ENCODE measurements around the gene CDH12.
"Not testable (repeated sequence)": the region's sequence is repeated elsewhere in the genome, so short reads cannot be mapped to it uniquely, and the experiment has no call there.

Gene CDH12

DNA sequence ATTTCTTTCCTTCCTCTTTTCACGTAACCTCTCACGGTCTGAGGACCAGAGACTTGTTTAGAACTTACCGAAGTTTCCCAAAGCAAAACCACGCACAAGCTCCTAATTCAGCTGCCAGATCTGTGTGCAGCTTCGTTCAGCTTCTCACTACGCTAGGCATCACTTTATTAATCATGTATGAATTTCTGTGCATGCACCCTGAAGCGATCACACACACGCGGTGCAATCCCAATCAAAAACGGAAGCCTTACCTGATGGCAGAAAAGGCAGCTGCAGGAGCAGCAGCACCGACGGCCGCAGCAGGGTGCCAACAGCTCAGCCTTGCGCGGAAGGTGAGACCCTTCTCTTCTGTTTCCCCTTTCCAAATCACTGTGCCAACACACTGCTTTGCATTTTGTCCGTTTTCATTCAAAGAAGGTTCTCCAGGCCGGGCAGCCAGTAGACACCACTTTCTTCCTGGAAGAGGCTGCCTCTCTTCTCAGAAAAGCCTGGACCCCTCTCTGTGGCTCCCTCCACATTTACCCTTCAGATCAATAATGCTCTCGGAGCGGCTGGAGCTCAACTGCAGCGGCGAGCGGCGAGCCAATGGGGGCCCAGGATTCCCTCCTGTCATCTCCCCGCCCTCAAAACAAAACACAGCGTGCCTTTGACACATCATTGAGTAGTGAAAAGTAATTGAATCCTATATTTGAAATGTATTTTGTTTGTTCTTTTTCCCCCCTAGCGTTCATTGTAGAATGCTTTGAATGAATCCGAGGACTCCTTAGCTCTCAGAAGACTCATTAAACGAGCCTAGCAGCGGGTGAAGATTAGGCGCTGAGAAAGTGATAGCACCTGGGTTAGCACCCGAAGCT lies at the start of gene CDH12:
Gene CDH12, minus strand, starts transcription at position 538 of the 854 bp plus-strand sequence.
- DNase-seq (ENCODE audit: low spot score), result peak; percentile 74

DNA sequence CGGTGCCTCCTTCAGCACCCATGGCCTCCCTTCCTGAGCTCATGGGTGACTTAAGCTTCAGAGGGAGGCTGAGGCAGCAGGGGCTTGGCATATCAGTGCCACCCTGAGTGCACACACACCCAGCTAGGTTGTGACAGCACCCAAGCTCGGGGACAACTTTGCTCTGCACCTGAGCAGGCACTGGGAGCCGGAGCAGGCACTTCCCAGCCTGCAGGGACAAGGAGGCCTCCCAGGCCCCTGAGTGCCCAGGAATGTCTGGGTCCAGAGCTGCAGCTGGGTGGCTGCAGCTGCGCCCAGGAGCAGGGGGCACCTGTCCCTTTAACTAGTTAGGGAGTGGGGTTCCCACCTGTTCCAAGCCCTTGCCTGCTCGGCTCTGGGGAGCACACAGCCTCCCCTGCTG lies 48.7 kb upstream of the CDH12 start:
- DNase-seq (ENCODE audit: low spot score), result no peak

DNA sequence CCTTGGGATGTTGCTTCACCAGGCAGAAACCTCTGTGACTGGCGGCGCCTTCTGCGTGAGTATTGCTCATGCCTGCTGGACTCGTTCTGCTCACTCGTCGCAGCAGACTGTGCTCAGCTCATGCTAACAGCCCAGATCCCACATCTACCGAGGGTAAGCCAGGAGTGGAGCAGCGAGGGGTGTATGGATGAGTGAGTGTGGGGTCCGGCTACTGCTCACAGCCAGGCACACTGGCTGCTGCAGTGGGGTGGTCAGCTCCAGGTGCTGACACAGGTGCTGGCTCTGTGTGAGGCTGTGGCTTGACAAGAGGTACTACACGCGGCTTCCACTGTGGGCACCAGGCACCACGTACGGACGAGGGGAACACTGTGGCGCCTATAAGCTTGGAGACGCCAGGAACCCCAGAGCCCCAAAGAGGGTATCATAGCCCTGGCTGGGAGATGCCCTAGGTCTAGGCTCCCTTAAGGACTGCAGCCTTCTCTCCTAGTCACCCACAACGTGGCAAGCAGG lies 47.7 kb upstream of the CDH12 start:
- no peak for DNase-seq (ENCODE audit: low spot score)

DNA sequence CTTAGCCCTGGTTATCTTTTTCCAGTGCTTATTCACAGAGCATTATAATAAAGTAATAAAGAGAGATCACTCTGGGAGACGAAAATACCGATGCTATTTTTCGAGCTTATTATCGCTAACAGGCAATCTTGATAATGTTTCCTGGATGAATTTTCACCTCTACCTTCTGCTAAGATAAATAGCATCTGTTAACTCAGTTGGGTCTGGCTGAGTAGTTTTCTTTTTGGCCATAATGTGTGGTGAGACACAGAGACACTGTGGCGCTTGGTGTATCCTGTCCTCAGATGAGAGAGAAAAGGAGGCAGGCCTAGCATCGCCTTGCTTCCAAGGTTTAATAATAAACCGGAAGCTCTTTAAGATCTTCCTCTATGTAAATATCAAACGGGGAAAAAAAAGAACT lies 46.2 kb upstream of the CDH12 start:
- DNase-seq (ENCODE audit: low spot score), result no peak

- DNase-seq (ENCODE audit: low spot score), result no peak
These were observed 43.0 kb upstream of the CDH12 start for GRCh38 chr5:22896152-22896551.

- no peak for DNase-seq (ENCODE audit: low spot score)
These were observed 39.3 kb upstream of the CDH12 start for GRCh38 chr5:22892441-22892840.

DNA sequence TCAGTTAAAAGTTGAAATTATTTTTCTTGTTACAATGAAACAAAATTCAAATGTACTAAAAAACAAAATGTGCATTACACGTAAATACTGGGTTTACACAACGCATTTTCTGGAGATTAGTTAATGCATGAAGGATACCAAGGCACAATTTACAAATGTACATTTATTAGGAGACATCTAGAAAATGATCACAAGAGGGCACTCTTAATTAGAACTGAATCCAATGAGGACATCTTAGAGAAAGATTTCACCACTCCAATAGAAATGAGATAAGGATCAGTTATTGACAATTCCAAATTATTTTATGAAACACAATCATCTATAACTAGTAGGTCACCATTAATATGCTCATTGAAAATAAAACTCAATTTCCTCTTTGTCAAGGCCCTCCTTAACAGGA lies 36.6 kb upstream of the CDH12 start:
- DNase-seq (ENCODE audit: low spot score), result no peak

- no peak for DNase-seq (ENCODE audit: low spot score)
These were observed 34.4 kb upstream of the CDH12 start for GRCh38 chr5:22887566-22887965.

- DNase-seq (ENCODE audit: low spot score), result not testable (repeated sequence)
These were observed 5.8 kb upstream of the CDH12 start for GRCh38 chr5:22858911-22859310.

DNA sequence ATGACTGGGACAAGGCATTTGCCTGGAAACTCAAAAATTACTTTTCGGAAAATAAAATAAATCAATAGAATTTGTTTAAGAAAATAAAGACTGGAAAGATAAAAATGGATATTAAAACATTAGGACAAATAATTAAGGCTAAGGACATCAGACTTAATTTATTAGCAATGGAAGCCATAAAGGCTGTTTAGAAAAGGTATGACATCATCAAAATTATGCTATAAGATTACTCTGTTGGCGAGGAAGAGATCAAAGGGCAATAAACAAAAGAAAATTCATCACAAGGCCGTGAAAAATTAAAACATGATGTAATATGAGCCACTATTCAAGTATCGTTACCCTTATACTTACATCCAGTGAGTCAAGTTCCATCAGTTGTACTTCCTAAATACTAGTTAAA lies 2.7 kb upstream of the CDH12 start:
- no peak for DNase-seq (ENCODE audit: low spot score)

- DNase-seq (ENCODE audit: low spot score), result no peak
These were observed 2.2 kb downstream of the CDH12 start for GRCh38 chr5:22850981-22851380.

DNA sequence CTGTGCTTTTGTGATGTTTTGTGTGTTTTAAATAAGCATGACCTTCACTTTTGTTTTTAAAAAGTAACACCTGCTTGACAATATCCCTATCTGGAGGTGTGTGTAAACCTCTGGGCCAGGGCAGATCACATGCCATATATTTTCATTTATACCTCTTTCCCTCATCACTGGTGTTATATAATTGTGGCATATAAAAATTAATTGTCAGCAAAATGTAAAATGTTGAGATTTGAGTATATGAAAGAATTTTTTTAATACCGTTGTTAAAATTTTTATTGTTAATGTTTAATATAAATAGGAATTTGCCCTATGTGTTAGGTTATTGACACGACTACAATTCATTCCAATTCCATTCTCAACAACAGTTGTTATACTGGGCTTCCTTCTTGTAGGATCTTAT lies 6.5 kb downstream of the CDH12 start:
- DNase-seq (ENCODE audit: low spot score), result no peak

- no peak for DNase-seq (ENCODE audit: low spot score)
These were observed 8.5 kb downstream of the CDH12 start for GRCh38 chr5:22844636-22845035.

DNA sequence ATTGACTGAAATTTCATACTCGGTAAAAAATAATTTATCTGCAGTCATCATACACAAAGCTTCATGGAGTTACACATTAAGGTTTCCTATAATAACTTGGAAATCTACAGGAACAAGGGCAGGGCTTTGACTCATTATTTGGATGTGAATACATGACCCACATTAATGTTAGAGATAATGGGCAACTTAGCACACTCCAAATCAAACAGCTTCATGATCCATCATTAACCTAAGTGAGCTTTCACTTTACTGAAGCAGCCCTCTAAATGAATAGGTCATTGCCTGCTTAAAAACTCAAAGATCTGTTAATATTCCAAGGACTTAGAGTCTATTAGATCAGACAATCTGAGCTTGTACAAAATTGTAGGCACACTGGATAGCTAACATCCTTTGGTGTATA lies 9.0 kb downstream of the CDH12 start:
- no peak for DNase-seq (ENCODE audit: low spot score)

GRCh38 chr5:22842574-22842973 lies 10.6 kb downstream of the CDH12 start:
- no peak for DNase-seq (ENCODE audit: low spot score)

GRCh38 chr5:22837803-22838202 lies 15.3 kb downstream of the CDH12 start:
- no peak for DNase-seq (ENCODE audit: low spot score)

- no peak for DNase-seq (ENCODE audit: low spot score)
These were observed 17.5 kb downstream of the CDH12 start for GRCh38 chr5:22835686-22836085.

DNA sequence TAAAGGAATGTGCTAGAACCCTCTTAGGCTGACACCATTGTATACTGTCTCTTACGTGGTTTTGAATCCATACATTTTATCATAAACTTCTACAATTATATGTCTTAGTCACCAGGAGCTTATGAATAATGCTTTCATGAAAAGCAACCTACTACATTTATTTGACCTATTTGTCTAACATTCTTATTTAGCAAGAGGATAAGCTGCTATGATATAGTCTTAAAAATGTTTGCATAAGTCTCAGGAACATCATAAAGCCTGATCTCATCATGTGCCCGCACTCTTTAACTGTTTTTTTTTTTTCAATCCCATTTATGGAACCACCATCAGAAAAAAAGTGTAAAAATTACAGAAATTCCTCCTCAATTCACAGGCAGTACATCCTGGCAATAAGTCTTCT lies 59.7 kb downstream of the CDH12 start:
- DNase-seq (ENCODE audit: low spot score), result no peak

GRCh38 chr5:22787807-22788206 lies 65.3 kb downstream of the CDH12 start:
- DNase-seq (ENCODE audit: low spot score), result no peak

- DNase-seq (ENCODE audit: low spot score), result no peak
These were observed 65.7 kb downstream of the CDH12 start for GRCh38 chr5:22787398-22787797.

DNA sequence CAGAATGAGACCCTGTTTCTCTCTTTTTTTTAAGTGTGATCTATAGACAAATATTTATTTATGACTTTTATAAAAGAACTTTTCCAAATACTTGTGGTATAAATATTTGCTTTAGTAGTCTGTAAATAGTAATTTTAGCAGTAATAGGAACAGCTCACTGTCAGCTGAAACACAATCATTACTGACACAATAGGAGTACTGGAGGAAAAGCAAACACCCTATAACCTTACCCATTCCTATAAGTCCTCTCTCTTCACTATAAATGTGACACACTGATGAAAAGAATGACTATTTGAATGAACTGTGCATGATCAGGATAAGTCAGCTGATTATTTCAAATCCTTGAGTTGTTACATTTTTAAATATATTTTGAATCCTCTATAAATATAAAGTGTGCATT lies 72.4 kb downstream of the CDH12 start:
- DNase-seq (ENCODE audit: low spot score), result no peak

- no peak for DNase-seq (ENCODE audit: low spot score)
These were observed 73.6 kb downstream of the CDH12 start for GRCh38 chr5:22779499-22779898.

GRCh38 chr5:22776285-22776684 lies 76.9 kb downstream of the CDH12 start:
- DNase-seq (ENCODE audit: low spot score), result no peak

GRCh38 chr5:22774214-22774613 lies 78.9 kb downstream of the CDH12 start:
- not testable (repeated sequence) for DNase-seq (ENCODE audit: low spot score)
